ENCODE data around the gene CATSPERE. TPM values are rescaled to one million over a fixed set of nuclear protein-coding genes. Genes with fewer than 3 reads are reported as not detected.

The CATSPERE gene, protein sequence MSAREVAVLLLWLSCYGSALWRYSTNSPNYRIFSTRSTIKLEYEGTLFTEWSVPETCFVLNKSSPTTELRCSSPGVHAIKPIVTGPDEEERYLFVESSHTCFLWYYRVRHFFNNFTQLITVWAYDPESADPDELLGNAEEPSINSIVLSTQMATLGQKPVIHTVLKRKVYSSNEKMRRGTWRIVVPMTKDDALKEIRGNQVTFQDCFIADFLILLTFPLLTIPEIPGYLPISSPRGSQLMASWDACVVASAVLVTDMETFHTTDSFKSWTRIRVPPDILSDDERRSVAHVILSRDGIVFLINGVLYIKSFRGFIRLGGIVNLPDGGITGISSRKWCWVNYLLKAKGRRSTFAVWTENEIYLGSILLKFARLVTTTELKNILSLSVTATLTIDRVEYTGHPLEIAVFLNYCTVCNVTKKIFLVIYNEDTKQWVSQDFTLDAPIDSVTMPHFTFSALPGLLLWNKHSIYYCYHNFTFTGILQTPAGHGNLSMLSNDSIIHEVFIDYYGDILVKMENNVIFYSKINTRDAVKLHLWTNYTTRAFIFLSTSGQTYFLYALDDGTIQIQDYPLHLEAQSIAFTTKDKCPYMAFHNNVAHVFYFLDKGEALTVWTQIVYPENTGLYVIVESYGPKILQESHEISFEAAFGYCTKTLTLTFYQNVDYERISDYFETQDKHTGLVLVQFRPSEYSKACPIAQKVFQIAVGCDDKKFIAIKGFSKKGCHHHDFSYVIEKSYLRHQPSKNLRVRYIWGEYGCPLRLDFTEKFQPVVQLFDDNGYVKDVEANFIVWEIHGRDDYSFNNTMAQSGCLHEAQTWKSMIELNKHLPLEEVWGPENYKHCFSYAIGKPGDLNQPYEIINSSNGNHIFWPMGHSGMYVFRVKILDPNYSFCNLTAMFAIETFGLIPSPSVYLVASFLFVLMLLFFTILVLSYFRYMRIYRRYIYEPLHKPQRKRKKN
- total RNA-seq = 0.72 and 0.73 TPM in 2 replicates

DNA sequence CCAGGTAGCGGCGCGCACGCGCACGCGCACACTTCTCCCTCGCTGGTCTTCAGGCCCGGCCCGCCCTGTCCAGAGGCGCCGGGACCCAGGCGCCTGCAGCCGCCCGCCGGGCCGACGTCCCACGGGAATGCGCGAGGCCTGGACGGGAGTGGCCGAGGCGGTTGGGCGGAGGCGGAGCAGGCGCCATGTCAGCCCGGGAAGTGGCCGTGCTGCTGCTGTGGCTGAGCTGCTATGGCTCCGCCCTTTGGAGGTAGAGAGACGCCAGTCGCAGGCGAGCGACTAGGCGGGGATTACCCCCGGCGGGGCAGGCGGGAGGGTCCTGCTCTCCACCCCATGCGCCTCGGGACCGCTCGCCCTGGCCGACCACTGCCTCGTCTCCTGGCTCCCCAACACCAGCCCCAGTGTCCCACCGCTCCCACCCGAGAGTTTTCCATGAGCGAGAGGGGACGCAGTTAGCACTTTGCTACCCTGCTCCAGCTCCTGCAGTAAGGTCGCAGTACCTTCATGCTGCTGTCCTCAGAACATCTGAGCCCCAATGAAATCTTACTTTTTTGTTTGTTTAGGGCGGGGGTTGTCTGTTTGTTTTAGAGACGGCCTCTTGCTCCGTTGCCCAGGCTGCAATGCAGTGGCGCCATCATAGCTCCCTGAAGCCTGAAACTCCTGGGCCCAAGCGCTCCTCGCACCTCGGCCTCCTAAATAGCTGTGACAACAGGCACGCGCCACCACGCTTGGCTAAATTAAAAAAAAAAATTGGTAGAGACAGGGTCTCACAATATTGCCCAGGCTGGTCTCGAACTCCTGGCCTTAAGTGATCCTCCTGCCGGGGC, at the start of gene CATSPERE:
CATSPERE (plus strand) TSS at position 29 of the 827 bp plus-strand sequence; CDS start at position 186, 157 bp downstream.

DNA sequence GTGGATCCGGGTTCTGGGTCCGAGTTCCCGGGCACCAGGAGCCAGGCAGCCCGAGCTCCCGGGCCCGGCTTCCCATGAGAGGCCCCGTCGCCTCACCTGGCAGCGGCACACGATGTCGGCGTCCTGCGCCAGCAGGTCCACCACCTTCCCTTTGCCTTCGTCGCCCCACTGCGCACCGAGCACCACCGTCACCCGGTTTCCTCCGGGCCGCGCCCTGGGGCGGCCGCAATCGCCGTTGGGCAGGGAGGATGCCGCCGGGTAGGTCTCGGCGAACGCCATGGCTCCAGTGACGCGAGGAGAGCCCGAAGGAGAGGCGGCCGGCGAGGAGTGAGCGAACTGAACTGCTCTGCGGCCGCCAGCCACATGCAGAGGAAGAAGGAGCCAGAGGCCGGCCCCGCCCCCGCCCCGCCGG, 9.5 kb upstream of the CATSPERE start, which contains the start of gene ADSS2:
ADSS2 (minus strand) TSS at position 371 of the 412 bp plus-strand sequence; CDS start at position 279, 92 bp downstream.

DNA sequence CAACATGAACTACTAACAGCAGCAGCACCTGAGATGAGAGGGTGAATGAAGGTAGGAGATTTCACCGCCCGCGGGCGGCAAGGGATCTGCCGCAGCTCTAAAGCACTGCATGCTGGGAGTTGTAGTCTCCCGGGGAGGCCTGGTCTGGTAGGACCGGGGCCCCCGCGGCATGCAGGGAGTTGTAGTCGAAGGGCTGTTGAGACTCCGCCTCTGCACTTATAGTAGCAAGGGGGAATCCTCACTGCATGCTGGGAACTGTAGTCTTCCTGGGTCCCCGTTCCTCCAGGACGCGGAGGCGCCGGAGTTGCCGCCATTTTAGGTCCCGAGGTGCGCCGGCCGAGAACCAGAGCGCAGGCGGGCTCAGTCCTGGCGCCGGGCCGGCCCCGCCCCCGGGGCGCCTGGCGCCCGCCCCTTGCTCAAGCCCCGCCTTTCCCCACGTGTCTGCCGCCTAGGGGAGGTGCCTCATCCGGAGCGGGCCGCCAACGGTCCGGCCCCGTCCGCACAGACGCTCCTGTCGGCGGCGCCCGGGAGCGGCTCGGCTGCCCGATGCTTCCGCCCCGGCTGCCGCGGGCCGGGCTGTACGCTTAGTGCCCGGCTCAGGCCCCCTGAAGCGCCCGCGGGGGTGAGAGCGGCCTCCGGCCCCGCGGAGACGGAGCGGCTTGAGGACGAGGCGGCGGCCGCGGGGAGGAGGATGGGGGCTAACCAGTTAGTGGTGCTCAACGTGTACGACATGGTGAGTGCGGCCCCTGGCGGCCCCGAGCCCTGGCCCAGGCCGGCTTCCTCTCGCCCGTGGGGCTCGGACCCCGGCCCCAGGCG, 191.8 kb downstream of the CATSPERE start, which contains the start of gene DESI2:
DESI2 (plus strand) TSS at position 504 of the 816 bp plus-strand sequence; CDS start at position 692, 188 bp downstream.

Other genes starting within 250 kb of the CATSPERE start
- 43.5 and 46.4 TPM in 2 replicates for gene ADSS2, start 9.4 kb upstream of the CATSPERE start, total RNA-seq
- gene DESI2, start 191.9 kb downstream of the CATSPERE start, total RNA-seq = 34.6 and 42.4 TPM in 2 replicates

Measured in smooth muscle cell of the pulmonary artery (primary cell).